DOHH2 (cell line): ENCODE data around the gene GPR157.

Source experiments
- H3F3A ChIP-seq: fragments of 200-600 bp; sonication (generic), shearing (Covaris generic); 2 replicates; pipeline ENCODE4 v1.6.0; 2016; ENCODE audit warnings: antibody characterized with exemption, mild to moderate bottlenecking; ENCODE audit not compliant: control insufficient read depth, insufficient read depth
- H3K27ac ChIP-seq: fragments of 200-600 bp; sonication (generic); 2 replicates; pipeline ENCODE4 v1.5.1; 2014; ENCODE audit warnings: low read depth, mild to moderate bottlenecking, low read length, moderate library complexity
- H3K27me3 ChIP-seq: fragments of 200-600 bp; sonication (generic); 2 replicates; pipeline ENCODE4 v1.6.1; 2014; ENCODE audit warnings: mild to moderate bottlenecking, low read length, mixed read lengths; ENCODE audit not compliant: control insufficient read depth
- H3K36me3 ChIP-seq: fragments of 200-600 bp; sonication (generic); 2 replicates; pipeline ENCODE4 v1.6.1; 2014; ENCODE audit warnings: mild to moderate bottlenecking, low read length, moderate library complexity, mixed read lengths; ENCODE audit not compliant: control insufficient read depth
- H3K4me1 ChIP-seq: fragments of 200-600 bp; sonication (generic); 2 replicates; pipeline ENCODE4 v1.6.1; 2014; ENCODE audit warnings: mild to moderate bottlenecking, low read length, mixed read lengths; ENCODE audit not compliant: control insufficient read depth
- H3K4me2 ChIP-seq: fragments of 200-600 bp; sonication (generic); 2 replicates; pipeline ENCODE4 v1.6.0; 2014; ENCODE audit warnings: mild to moderate bottlenecking, low read length, moderate library complexity
- H3K4me3 ChIP-seq: fragments of 200-600 bp; sonication (generic); 2 replicates; pipeline ENCODE4 v1.5.1; 2014; ENCODE audit warnings: mild to moderate bottlenecking, low read length, mixed read lengths
- H3K79me2 ChIP-seq: fragments of 200-600 bp; sonication (generic); 2 replicates; pipeline ENCODE4 v1.6.1; 2014; ENCODE audit warnings: mild to moderate bottlenecking, low read length, mixed read lengths; ENCODE audit not compliant: control insufficient read depth
- H3K9me2 ChIP-seq: fragments of 200-600 bp; sonication (generic); replicated peaks from 2 replicates; pipeline ENCODE4 v1.6.1; 2014; ENCODE audit warnings: mild to moderate bottlenecking, low read length, mixed read lengths; ENCODE audit not compliant: control insufficient read depth
- H3K9me3 ChIP-seq: fragments of 200-600 bp; sonication (generic); 2 replicates; pipeline ENCODE4 v1.6.1; 2014; ENCODE audit warnings: antibody characterized with exemption, low read length, mixed read lengths; ENCODE audit not compliant: control insufficient read depth, insufficient read depth
- H4K20me1 ChIP-seq: fragments of 200-600 bp; sonication (generic); 2 replicates; pipeline ENCODE4 v1.6.0; 2014; ENCODE audit warnings: low read depth, mild to moderate bottlenecking, antibody characterized with exemption, low read length, moderate library complexity; ENCODE audit not compliant: control insufficient read depth, insufficient read depth
- CTCF ChIP-seq: fragments of 200-600 bp; sonication (generic); IDR thresholded peaks from one replicate; pipeline ENCODE4 v1.5.1; 2014; ENCODE audit warnings: antibody characterized with exemption, mild to moderate bottlenecking, low read depth, low read length; ENCODE audit not compliant: poor library complexity, severe bottlenecking
- EZH2phosphoT487 ChIP-seq: fragments of 200-600 bp; sonication (generic); IDR thresholded peaks from 2 replicates; pipeline ENCODE4 v1.6.1; 2017; ENCODE audit warnings: borderline replicate concordance, mild to moderate bottlenecking, antibody characterized with exemption, low read length, moderate library complexity, mixed read lengths

The GPR157 gene

DNA sequence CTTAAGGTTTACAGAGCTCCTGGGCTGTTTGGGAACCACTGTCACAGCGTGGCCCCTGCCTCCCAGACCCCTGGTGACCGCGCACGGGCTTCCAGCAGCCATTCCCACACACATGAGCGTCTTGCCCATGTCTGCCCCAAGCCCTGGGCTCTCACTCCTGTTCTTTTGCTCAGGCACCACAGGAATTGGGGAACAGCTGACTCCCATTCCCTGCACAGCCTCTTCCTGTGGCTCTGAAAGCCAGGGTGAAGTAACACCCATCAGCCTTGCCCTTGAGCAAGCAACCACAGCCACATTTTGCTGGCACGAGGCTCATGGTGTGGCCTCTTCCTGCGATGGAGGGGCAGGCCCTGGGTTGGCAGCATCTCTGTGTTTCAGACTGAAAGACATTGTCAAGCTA is 14.3 kb upstream of the GPR157 start:
- TF ChIP-seq CTCF (no peak), EZH2phosphoT487 (no peak)
- Histone ChIP-seq H3K79me2 (no peaks in the 10 kb centered on the region), H3K36me3 (no peaks in the 10 kb centered on the region), H3K4me2 (no peak overlapping the region), H3K27me3 (no peaks in the 10 kb centered on the region), H3K4me1 (peaks cover 8% of the 10 kb centered on the region), H3K9me3 (no peaks in the 10 kb centered on the region), H3K27ac (no peak overlapping the region), H3F3A (0 out of 2 replicates have a peak, but pooled peaks cover 3% of the 10 kb centered on the region), H3K4me3 (no peak overlapping the region), H4K20me1 (no peaks in the 10 kb centered on the region), H3K9me2 (no peaks in the 10 kb centered on the region)

- Histone ChIP-seq H3K27me3 (no peaks in the 10 kb centered on the region), H3F3A (0 out of 2 replicates have a peak, but pooled peaks cover 3% of the 10 kb centered on the region), H4K20me1 (no peaks in the 10 kb centered on the region), H3K4me1 (peaks cover 15% of the 10 kb centered on the region), H3K4me2 (no peak overlapping the region), H3K9me2 (no peaks in the 10 kb centered on the region), H3K9me3 (no peaks in the 10 kb centered on the region), H3K36me3 (no peaks in the 10 kb centered on the region), H3K27ac (no peak overlapping the region), H3K79me2 (no peaks in the 10 kb centered on the region), H3K4me3 (no peak overlapping the region)
- TF ChIP-seq EZH2phosphoT487, result no peak
- TF ChIP-seq CTCF, result no peak
These were observed 11.0 kb upstream of the GPR157 start for GRCh38 chr1:9139930-9140329.

DNA sequence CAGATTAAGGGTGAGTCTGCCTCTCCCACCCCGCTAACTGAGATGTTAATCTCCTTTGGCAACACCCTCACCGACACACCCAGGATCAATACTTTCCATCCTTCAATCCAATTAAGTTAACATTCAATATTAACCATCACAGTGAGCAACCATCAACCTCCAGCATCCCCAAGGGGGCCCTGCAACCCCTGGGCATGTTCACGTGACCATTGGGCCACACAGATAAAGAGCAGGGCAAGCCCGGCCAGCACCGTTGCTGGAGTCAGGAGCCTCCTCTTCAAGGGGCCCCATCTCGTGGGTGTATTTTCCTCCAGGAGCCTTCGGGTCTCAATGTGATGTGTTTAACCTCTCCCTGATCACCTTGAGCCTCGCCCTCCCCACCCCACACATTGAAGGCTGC is 8.0 kb upstream of the GPR157 start:
- Histone ChIP-seq H3K27ac (no peak overlapping the region), H4K20me1 (no peaks in the 10 kb centered on the region), H3K4me3 (no peak overlapping the region), H3K9me3 (no peaks in the 10 kb centered on the region), H3K4me1 (peaks cover 12% of the 10 kb centered on the region), H3K9me2 (no peaks in the 10 kb centered on the region), H3F3A (no peaks in the 10 kb centered on the region), H3K4me2 (no peak overlapping the region), H3K36me3 (no peaks in the 10 kb centered on the region), H3K27me3 (no peaks in the 10 kb centered on the region), H3K79me2 (no peaks in the 10 kb centered on the region)
- TF ChIP-seq EZH2phosphoT487, result no peak

GRCh38 chr1:9135073-9135836 is 6.4 kb upstream of the GPR157 start:
- TF ChIP-seq CTCF (no peak), EZH2phosphoT487 (no peak)
- Histone ChIP-seq H3K4me2 (no peak overlapping the region), H3F3A (peaks cover 4% of the 10 kb centered on the region), H3K9me2 (no peaks in the 10 kb centered on the region), H3K4me1 (peaks cover 28% of the 10 kb centered on the region), H3K79me2 (no peaks in the 10 kb centered on the region), H3K36me3 (no peaks in the 10 kb centered on the region), H4K20me1 (no peaks in the 10 kb centered on the region), H3K4me3 (no peak overlapping the region), H3K27me3 (no peaks in the 10 kb centered on the region), H3K9me3 (no peaks in the 10 kb centered on the region), H3K27ac (no peak overlapping the region)
